GM23338 (cell line): ENCODE data around the gene TMUB1. TPM values are rescaled to one million over a fixed set of nuclear protein-coding genes. Genes with fewer than 3 reads are reported as not detected.

Experiments
- ETS1 ChIP-seq: IDR thresholded peaks from 2 replicates; pipeline ENCODE4 v1.6.1; 2016; ENCODE audit warnings: antibody characterized with exemption
- EZH2 ChIP-seq: fragments of 200-600 bp; sonication (generic); IDR thresholded peaks from one replicate; pipeline ENCODE4 v1.8.0; 2017; ENCODE audit warnings: antibody characterized with exemption, mild to moderate bottlenecking, low read depth; ENCODE audit not compliant: unreplicated experiment
- EZH2phosphoT487 ChIP-seq: fragments of 200-600 bp; sonication (generic); IDR thresholded peaks from one replicate; pipeline ENCODE4 v1.8.1; 2018; ENCODE audit warnings: antibody characterized with exemption; ENCODE audit not compliant: unreplicated experiment
- REST ChIP-seq: IDR thresholded peaks from one replicate; pipeline ENCODE4 v1.6.1; 2018; ENCODE audit warnings: antibody characterized with exemption; ENCODE audit not compliant: unreplicated experiment
- ZNF331 ChIP-seq: fragments of 250-450 bp; sonication (Bioruptor Pico); IDR thresholded peaks from 2 replicates; pipeline ENCODE4 v1.5.0; 2020; ENCODE audit warnings: low read depth, mild to moderate bottlenecking, moderate library complexity
- ZNF462 ChIP-seq: fragments of 250-450 bp; sonication (Bioruptor Pico); IDR thresholded peaks from 2 replicates; pipeline ENCODE4 v1.5.0; 2020; ENCODE audit warnings: mild to moderate bottlenecking, moderate library complexity
- polyA plus RNA-seq: library from polyadenylated mRNA; unstranded; fragments of >200 nt; fragmentation: Nextera tagmentation; extraction: Ambion mirVana; gene quantifications from 2 replicates; pipeline ENCODE4 v1.2.1, GENCODE V29; 2016
- total RNA-seq: library from RNA; depleted of rRNA; stranded (reverse); fragments of >200 nt; shearing (Covaris generic); gene quantifications from 2 replicates; pipeline ENCODE4 v1.2.3, GENCODE V29; 2014

The TMUB1 gene
- total and polyA plus RNA-seq, 2 experiments from 2014 or later: 47.6 to 61.1 TPM

GRCh38 chr7:151073990-151074389 is 9.3 kb downstream of the TMUB1 start (continued):
- TF ChIP-seq ZNF462 (no peak), EZH2 (no peak), ETS1 (no peak), ZNF331 (CRISPR knock-in tag) (no peak), REST (no peak), EZH2phosphoT487 (no peak)
